Mucosa of descending colon (tissue), 3 donors: Measurements from ENCODE around the gene ERBB2. TPM values are rescaled to one million over a fixed set of nuclear protein-coding genes. Genes with fewer than 3 reads are reported as not detected.
"Not testable (repeated sequence)": the region's sequence is repeated elsewhere in the genome, so short reads cannot be mapped to it uniquely, and the experiment has no call there.

Experiments used
- ATAC-seq: fragments of 200-7000 bp; cut with Tn5 transposase; one replicate; pipeline ENCODE4 v1.9.1; 2020; ENCODE audit warnings: mild to moderate bottlenecking, moderate library complexity
- DNase-seq, 3 donors: peaks; one replicate each; pipeline ENCODE4 v3.0.0-alpha.2; 2020
- H3K36me3 ChIP-seq: fragments of 200-600 bp; one replicate; pipeline ENCODE4 v1.8.0; 2021; ENCODE audit warnings: low read depth, mild to moderate bottlenecking
- H3K4me1 ChIP-seq: fragments of 200-600 bp; one replicate; pipeline ENCODE4 v1.8.0; 2021; ENCODE audit warnings: low read depth, mild to moderate bottlenecking
- H3K4me3 ChIP-seq: fragments of 200-600 bp; one replicate; pipeline ENCODE4 v1.8.0; 2021; ENCODE audit warnings: mild to moderate bottlenecking
- H3K9me3 ChIP-seq: fragments of 200-600 bp; one replicate; pipeline ENCODE4 v1.8.0; 2021; ENCODE audit warnings: mild to moderate bottlenecking
- intact Hi-C, 2 donors: fragments of 100-400 bp; cut with DNase I in 1 of 2; cut with micrococcal nuclease in 1 of 2; formaldehyde crosslinking; loops; one replicate each; pipeline versions ENCODE4 v1.11.0 to v1.11.1; 2022; cut with DNase I, micrococcal nuclease
- total RNA-seq, 3 donors: library from RNA; stranded (reverse); fragmentation: NEBNext Ultra II Directional in 2 of 3; extraction: Animal tissue kit (Norgen Biotek cat#: 25700) in 2 of 3; gene quantifications; one replicate each; pipeline versions ENCODE4 v1.2.1 to v1.2.4, GENCODE V29; 2021 to 2023
- TF ChIP-seq, protein P1 (sequence below): fragments of 200-600 bp; IDR thresholded peaks from one replicate; pipeline ENCODE4 v1.8.0; 2022; ENCODE audit warnings: antibody characterized with exemption, mild to moderate bottlenecking
- donor health status: DM: no; HTN: no; CAD: no; lungs with moderate emphysema.
- donor health status: DM: no; HTN: no; CAD: no.
- donor health status: DM: no; HTN: yes; CAD: no.

The ERBB2 gene
- total RNA-seq, 3 donors from 2014 or later = 104 to 284 (median 161) TPM

DNA sequence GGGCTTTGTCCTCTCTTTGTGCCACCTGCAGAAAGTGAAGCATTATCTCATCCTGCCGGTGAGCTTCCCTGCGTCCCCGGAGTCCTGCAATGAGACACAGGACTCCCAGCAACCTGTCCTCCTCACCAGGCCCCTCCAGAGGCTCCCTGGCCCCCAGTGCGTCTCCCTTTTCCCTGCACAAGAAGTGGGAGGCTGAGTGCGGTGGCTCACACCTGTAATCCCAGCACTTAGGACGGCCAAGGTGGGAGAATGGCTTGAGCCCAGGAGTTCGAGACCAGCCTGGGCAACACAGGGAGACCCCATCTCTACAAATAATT is 46.2 kb downstream of the ERBB2 start:
- Histone ChIP-seq H3K9me3 (no peaks in the 10 kb centered on the region), H3K36me3 (no peaks in the 10 kb centered on the region), H3K4me1 (peaks cover 4% of the 10 kb centered on the region), H3K4me3 (no peak overlapping the region)
- ATAC-seq (no peak), DNase-seq (no peak)
- intact Hi-C loops = no loop called here
- TF ChIP-seq, protein P1, sequence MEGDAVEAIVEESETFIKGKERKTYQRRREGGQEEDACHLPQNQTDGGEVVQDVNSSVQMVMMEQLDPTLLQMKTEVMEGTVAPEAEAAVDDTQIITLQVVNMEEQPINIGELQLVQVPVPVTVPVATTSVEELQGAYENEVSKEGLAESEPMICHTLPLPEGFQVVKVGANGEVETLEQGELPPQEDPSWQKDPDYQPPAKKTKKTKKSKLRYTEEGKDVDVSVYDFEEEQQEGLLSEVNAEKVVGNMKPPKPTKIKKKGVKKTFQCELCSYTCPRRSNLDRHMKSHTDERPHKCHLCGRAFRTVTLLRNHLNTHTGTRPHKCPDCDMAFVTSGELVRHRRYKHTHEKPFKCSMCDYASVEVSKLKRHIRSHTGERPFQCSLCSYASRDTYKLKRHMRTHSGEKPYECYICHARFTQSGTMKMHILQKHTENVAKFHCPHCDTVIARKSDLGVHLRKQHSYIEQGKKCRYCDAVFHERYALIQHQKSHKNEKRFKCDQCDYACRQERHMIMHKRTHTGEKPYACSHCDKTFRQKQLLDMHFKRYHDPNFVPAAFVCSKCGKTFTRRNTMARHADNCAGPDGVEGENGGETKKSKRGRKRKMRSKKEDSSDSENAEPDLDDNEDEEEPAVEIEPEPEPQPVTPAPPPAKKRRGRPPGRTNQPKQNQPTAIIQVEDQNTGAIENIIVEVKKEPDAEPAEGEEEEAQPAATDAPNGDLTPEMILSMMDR = no peak

DNA sequence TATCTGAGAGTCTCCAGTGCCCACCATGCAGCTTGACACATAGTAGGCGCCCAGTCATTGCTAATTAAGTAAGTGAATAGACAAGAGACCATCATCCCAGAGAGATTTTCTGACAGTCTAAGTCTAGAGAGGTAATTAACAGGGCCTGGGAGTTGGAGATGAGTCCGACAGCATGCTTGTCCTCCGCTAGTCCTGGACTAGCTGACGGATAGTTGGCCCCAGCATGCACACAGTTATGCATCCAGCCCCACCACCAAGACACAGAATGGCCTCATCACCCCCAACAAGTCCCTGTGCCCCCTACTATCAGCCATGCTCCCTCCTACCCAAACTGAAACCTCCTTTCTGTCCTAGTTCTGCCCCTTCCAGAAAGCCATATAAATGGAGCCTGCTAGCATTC is 47.9 kb downstream of the ERBB2 start:
- H3K9me3 ChIP-seq = no peaks in the 10 kb centered on the region
- peaks cover 4% of the 10 kb centered on the region for H3K4me1 ChIP-seq
- intact Hi-C loops = no loop called here
- DNase-seq = no peak
- TF ChIP-seq, protein P1 = no peak
- H3K36me3 ChIP-seq = no peaks in the 10 kb centered on the region
- no peak for ATAC-seq
- no peak overlapping the region for H3K4me3 ChIP-seq

DNA sequence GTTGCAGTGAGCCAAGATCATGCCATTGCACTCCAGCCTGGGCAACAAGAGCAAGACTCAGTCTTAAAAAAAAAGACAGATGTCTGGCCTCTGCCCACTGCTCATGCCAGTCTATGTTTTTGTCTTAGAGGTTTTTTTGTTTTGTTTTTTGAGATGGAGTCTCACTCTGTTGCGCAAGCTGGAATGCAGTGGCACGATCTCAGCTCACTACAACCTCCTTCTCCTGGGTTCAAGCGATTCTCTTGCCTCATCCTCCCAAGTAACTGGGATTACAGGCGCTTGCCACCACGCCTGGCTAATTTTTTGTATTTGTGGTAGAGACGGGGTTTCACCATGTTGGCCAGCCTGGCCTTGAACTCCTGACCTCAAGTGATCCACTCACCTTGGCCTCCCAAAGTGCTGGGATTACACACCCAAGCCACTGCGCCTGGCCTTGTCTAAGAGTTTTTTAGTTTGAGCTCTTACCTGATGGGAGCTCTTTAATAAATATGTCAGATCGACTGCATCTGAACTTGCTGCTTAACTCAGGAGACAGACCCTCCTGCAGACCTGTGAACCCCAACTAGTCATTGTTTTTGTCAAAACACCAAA is 48.7 kb downstream of the ERBB2 start:
- H3K36me3 ChIP-seq, H3K4me3 ChIP-seq, ATAC-seq, DNase-seq, H3K9me3 ChIP-seq, intact Hi-C loops: not testable (repeated sequence)
- peaks cover 10% of the 10 kb centered on the region for H3K4me1 ChIP-seq

GRCh38 chr17:39750131-39751015 is 50.5 kb downstream of the ERBB2 start:
- Histone ChIP-seq H3K9me3 (no peaks in the 10 kb centered on the region), H3K4me3 (no peak overlapping the region), H3K36me3 (no peaks in the 10 kb centered on the region), H3K4me1 (peaks cover 15% of the 10 kb centered on the region)
- no peak for ATAC-seq
- no peak for DNase-seq
- TF ChIP-seq, protein P1 = no peak
- intact Hi-C loops = loop anchor here in 1 of 2 donors (10.0 kb wide), 1 partner anchor 126 kb away; the partner anchor contains the start of gene PPP1R1B

GRCh38 chr17:39751016-39751543 is 51.2 kb downstream of the ERBB2 start:
- H3K4me3 ChIP-seq = no peak overlapping the region
- no peaks in the 10 kb centered on the region for H3K36me3 ChIP-seq
- no peaks in the 10 kb centered on the region for H3K9me3 ChIP-seq
- TF ChIP-seq, protein P1 = no peak
- ATAC-seq (no peak), DNase-seq (no peak)
- intact Hi-C loops = loop anchor here in 1 of 2 donors (10.0 kb wide), 1 partner anchor 126 kb away; the partner anchor contains the start of gene PPP1R1B
- peaks cover 15% of the 10 kb centered on the region for H3K4me1 ChIP-seq

GRCh38 chr17:39751637-39752036 is 51.8 kb downstream of the ERBB2 start:
- DNase-seq = no peak
- H3K4me3 ChIP-seq = no peak overlapping the region
- no peaks in the 10 kb centered on the region for H3K36me3 ChIP-seq
- no peaks in the 10 kb centered on the region for H3K9me3 ChIP-seq
- ATAC-seq = no peak
- intact Hi-C loops = loop anchor here in 1 of 2 donors (10.0 kb wide), 1 partner anchor 127 kb away; the partner anchor contains the start of gene PPP1R1B
- TF ChIP-seq, protein P1 = no peak
- peaks cover 15% of the 10 kb centered on the region for H3K4me1 ChIP-seq
